NCI-H128 (cell line): ENCODE measurements around the gene NKX3-2.

Source experiments
- DNase-seq: peaks from one replicate; lab custom pipeline; 2025; ENCODE audit not compliant: unreplicated experiment; lab: John Stamatoyannopoulos, UW

The NKX3-2 gene

GRCh38 chr4:13515268-13515667 lies 29.0 kb downstream of the NKX3-2 start:
- DNase-seq, result no peak

- DNase-seq, result no peak
These were observed 29.6 kb downstream of the NKX3-2 start for GRCh38 chr4:13514722-13515121.

- DNase-seq, result no peak
These were observed 33.2 kb downstream of the NKX3-2 start for GRCh38 chr4:13511101-13511500.

- no peak for DNase-seq
These were observed 34.9 kb downstream of the NKX3-2 start for GRCh38 chr4:13509442-13509841.

GRCh38 chr4:13504374-13504773 lies 39.9 kb downstream of the NKX3-2 start:
- DNase-seq, result no peak

GRCh38 chr4:13498469-13498868 lies 45.8 kb downstream of the NKX3-2 start:
- no peak for DNase-seq

- DNase-seq, result no peak
These were observed 47.7 kb downstream of the NKX3-2 start for GRCh38 chr4:13496605-13497004.

- no peak for DNase-seq
These were observed 48.6 kb downstream of the NKX3-2 start for GRCh38 chr4:13495753-13496152.

GRCh38 chr4:13493793-13494192 lies 50.5 kb downstream of the NKX3-2 start:
- no peak for DNase-seq

GRCh38 chr4:13492747-13493146 lies 51.6 kb downstream of the NKX3-2 start:
- no peak for DNase-seq
